ENCODE results near the gene CSPG4. TPM values are rescaled to one million over a fixed set of nuclear protein-coding genes. Genes with fewer than 3 reads are reported as not detected.
A peak's percentile ranks its signal among the peaks of the same experiment; 100 is the strongest.
"Not testable (repeated sequence)": the region's sequence is repeated elsewhere in the genome, so short reads cannot be mapped to it uniquely, and the experiment has no call there.

The CSPG4 gene
- total RNA-seq, 1 donor from 2014 or later, result 7.8 TPM

- ATAC-seq (peak; percentile 30), DNase-seq (ENCODE audit: missing footprints) (no peak)
- intact Hi-C loops (cut with DNase I), result loop anchor here (5.0 kb wide), 1 partner anchor 196 kb away; the partner anchor contains the start of gene SIN3A
These were observed 64.3 kb downstream of the CSPG4 start for GRCh38 chr15:75648156-75649000.

- ATAC-seq (peak; percentile 92), DNase-seq (ENCODE audit: missing footprints) (peak; percentile 87)
- intact Hi-C loops (cut with DNase I), result loop anchor here (5.0 kb wide), 1 partner anchor 195 kb away; the partner anchor contains the start of gene SIN3A
These were observed 65.1 kb downstream of the CSPG4 start, which contains the start of gene SNX33 for GRCh38 chr15:75647370-75648155. Gene SNX33 (plus strand): TSS chr15:75647912. CDS start chr15:75649103, 1,191 bp downstream.

- peak; percentile 80 for DNase-seq (ENCODE audit: missing footprints)
- ATAC-seq, result peak; percentile 35
- intact Hi-C loops (cut with DNase I), result loop anchor here (5.0 kb wide), 1 partner anchor 195 kb away; the partner anchor contains the start of gene SIN3A
These were observed 65.7 kb downstream of the CSPG4 start for GRCh38 chr15:75646944-75647364.

- no peak for ATAC-seq
- intact Hi-C loops (cut with DNase I), result loop anchor here (5.0 kb wide), 1 partner anchor 194 kb away; the partner anchor contains the start of gene SIN3A
- DNase-seq (ENCODE audit: missing footprints), result no peak
These were observed 66.3 kb downstream of the CSPG4 start for GRCh38 chr15:75646112-75646943.

- intact Hi-C loops (cut with DNase I), result no loop called here
- DNase-seq (ENCODE audit: missing footprints) (no peak), ATAC-seq (no peak)
These were observed 68.3 kb downstream of the CSPG4 start for GRCh38 chr15:75644376-75644775.

- ATAC-seq (no peak), DNase-seq (ENCODE audit: missing footprints) (no peak)
- intact Hi-C loops (cut with DNase I), result no loop called here
These were observed 71.0 kb downstream of the CSPG4 start for GRCh38 chr15:75641603-75642002.

- no peak for ATAC-seq
- no peak for DNase-seq (ENCODE audit: missing footprints)
- intact Hi-C loops (cut with DNase I), result no loop called here
These were observed 71.5 kb downstream of the CSPG4 start for GRCh38 chr15:75641179-75641503.

- peak; percentile 23 for ATAC-seq
- no peak for DNase-seq (ENCODE audit: missing footprints)
- intact Hi-C loops (cut with DNase I), result no loop called here
These were observed 72.0 kb downstream of the CSPG4 start for GRCh38 chr15:75640483-75641178.

- ATAC-seq (peak; percentile 98), DNase-seq (ENCODE audit: missing footprints) (peak; percentile 97)
- intact Hi-C loops (cut with DNase I), result loop anchor here (2.0 kb wide), 1 partner anchor 35 kb away; no protein-coding TSS in a partner anchor
These were observed 72.8 kb downstream of the CSPG4 start, which contains the start of gene IMP3 for GRCh38 chr15:75639709-75640482. Gene IMP3 (minus strand): TSS chr15:75640224. CDS start chr15:75640168, 56 bp downstream.

- ATAC-seq (no peak), DNase-seq (ENCODE audit: missing footprints) (no peak)
- intact Hi-C loops (cut with DNase I), result loop anchor here (2.0 kb wide), 1 partner anchor 36 kb away; no protein-coding TSS in a partner anchor
These were observed 73.4 kb downstream of the CSPG4 start for GRCh38 chr15:75639191-75639708.

- DNase-seq (ENCODE audit: missing footprints) (no peak), ATAC-seq (no peak)
- intact Hi-C loops (cut with DNase I), result loop anchor here (2.0 kb wide), 1 partner anchor 37 kb away; no protein-coding TSS in a partner anchor
These were observed 75.2 kb downstream of the CSPG4 start for GRCh38 chr15:75637245-75638009.

GRCh38 chr15:75636026-75636425 lies 76.6 kb downstream of the CSPG4 start:
- intact Hi-C loops (cut with DNase I), result no loop called here
- no peak for DNase-seq (ENCODE audit: missing footprints)
- no peak for ATAC-seq

- intact Hi-C loops (cut with DNase I); DNase-seq (ENCODE audit: missing footprints); ATAC-seq: not testable (repeated sequence)
These were observed 78.7 kb downstream of the CSPG4 start for GRCh38 chr15:75633922-75634321.

GRCh38 chr15:75631935-75632334 lies 80.7 kb downstream of the CSPG4 start:
- intact Hi-C loops (cut with DNase I), result no loop called here

GRCh38 chr15:75625542-75626347 lies 86.9 kb downstream of the CSPG4 start, which contains the start of gene SNUPN:
Gene SNUPN (minus strand): TSS chr15:75625725. CDS start chr15:75621051, 4,674 bp downstream.
- intact Hi-C loops (cut with DNase I), result loop anchor here (5.0 kb wide), 3 partner anchors 48 to 258 kb away; partner anchors contain the start of genes MAN2C1, PTPN9 and SIN3A
- ATAC-seq (peak; percentile 94), DNase-seq (ENCODE audit: missing footprints) (peak; percentile 97)

More at GRCh38 chr15:75631935-75632334, 80.7 kb downstream of the CSPG4 start:
- DNase-seq (ENCODE audit: missing footprints), result no peak
- ATAC-seq, result no peak
